GM13977 (cell line): ENCODE data around the gene C5orf34.
"Not testable (repeated sequence)": the region's sequence is repeated elsewhere in the genome, so short reads cannot be mapped to it uniquely, and the experiment has no call there.

Experiments
- DNase-seq: peaks from one replicate; pipeline ENCODE4 v3.0.0; 2012; ENCODE audit warnings: low spot score
- CTCF ChIP-seq: IDR thresholded peaks from 2 replicates; pipeline ENCODE4 v1.5.1; 2012; ENCODE audit warnings: mild to moderate bottlenecking, control low read depth; ENCODE audit not compliant: insufficient read depth; ENCODE audit errors: extremely low read depth, missing control alignments
- in situ Hi-C: fragments of 300-500 bp; cut with MboI; formaldehyde crosslinking; loops from one replicate; pipeline ENCODE4 v1.12.0; 2022; ENCODE audit warnings: low sequenced_read_pairs, low pct_unique_long_range_greater_than_20kb, mixed read lengths, inconsistent platforms; ENCODE audit not compliant: unreplicated experiment

The C5orf34 gene

GRCh38 chr5:43555895-43556606, 41.1 kb upstream of the C5orf34 start:
- in situ Hi-C loops: no loop called here
- peak; percentile 63 for DNase-seq
- no peak for TF ChIP-seq CTCF

GRCh38 chr5:43554497-43554896, 39.5 kb upstream of the C5orf34 start:
- TF ChIP-seq CTCF: no peak
- in situ Hi-C loops: no loop called here
- DNase-seq: no peak

GRCh38 chr5:43553381-43553780, 38.4 kb upstream of the C5orf34 start:
- TF ChIP-seq CTCF: no peak
- DNase-seq: no peak
- in situ Hi-C loops: no loop called here

- no peak for DNase-seq
- in situ Hi-C loops: no loop called here
- no peak for TF ChIP-seq CTCF
These were observed 36.8 kb upstream of the C5orf34 start for GRCh38 chr5:43551731-43552130.

- DNase-seq, in situ Hi-C loops: not testable (repeated sequence)
These were observed 34.3 kb upstream of the C5orf34 start for GRCh38 chr5:43549272-43549671.

- no peak for DNase-seq
- no peak for TF ChIP-seq CTCF
- in situ Hi-C loops: no loop called here
These were observed 33.4 kb upstream of the C5orf34 start for GRCh38 chr5:43548358-43548757.

GRCh38 chr5:43547532-43547931, 32.6 kb upstream of the C5orf34 start:
- TF ChIP-seq CTCF: no peak
- DNase-seq: no peak
- in situ Hi-C loops: no loop called here
